HG02973 (cell line): ENCODE measurements around the gene RUVBL2.

Experiments used
- ATAC-seq: cut with Tn5 transposase; IDR thresholded peaks from one replicate; pipeline ENCODE4 v1.9.1; 2021; ENCODE audit warnings: moderate library complexity; ENCODE audit not compliant: unreplicated experiment

Gene RUVBL2

DNA sequence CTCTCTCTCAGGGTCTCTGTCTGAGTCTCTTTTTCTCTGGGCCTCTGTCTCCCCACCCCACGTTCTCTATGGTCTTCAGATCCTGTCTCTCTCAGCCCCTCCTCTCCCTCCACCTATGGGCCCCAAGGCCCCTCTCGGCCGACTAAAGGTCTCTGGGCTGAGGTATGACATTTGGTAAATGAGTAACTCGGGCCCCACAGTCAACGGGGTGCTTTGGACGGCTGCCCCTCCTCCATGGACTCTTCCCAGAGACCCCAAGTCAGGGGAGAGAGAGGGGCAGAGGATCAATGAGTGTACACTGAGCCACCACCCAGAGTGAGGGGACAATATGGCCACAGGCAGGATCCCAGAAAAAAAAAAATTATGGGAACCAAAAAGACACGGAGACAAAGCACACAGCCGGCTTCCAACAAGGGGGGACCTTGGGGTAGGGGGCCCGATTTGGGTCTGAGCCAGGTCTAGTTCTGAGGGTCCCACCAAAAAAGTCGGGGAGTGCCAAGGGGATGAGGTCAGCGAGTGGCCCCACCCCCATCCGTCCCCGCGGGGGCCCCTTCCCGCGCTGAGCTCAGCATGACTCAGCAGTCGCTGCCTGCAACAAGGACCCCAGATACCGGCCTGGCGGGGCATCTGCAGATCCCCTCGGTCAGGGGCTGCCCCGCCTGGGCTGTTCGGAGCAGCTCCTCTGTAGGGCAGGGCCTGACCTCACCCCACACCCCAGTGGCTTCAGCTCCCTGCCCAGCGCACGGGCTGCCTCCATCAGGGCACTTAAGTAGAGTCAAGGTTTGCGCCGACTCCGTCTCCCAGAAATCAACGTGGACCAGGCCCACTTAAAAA is 30.1 kb upstream of the RUVBL2 start:
- no peak for ATAC-seq

GRCh38 chr19:48964205-48965039 is 29.3 kb upstream of the RUVBL2 start:
- no peak for ATAC-seq

DNA sequence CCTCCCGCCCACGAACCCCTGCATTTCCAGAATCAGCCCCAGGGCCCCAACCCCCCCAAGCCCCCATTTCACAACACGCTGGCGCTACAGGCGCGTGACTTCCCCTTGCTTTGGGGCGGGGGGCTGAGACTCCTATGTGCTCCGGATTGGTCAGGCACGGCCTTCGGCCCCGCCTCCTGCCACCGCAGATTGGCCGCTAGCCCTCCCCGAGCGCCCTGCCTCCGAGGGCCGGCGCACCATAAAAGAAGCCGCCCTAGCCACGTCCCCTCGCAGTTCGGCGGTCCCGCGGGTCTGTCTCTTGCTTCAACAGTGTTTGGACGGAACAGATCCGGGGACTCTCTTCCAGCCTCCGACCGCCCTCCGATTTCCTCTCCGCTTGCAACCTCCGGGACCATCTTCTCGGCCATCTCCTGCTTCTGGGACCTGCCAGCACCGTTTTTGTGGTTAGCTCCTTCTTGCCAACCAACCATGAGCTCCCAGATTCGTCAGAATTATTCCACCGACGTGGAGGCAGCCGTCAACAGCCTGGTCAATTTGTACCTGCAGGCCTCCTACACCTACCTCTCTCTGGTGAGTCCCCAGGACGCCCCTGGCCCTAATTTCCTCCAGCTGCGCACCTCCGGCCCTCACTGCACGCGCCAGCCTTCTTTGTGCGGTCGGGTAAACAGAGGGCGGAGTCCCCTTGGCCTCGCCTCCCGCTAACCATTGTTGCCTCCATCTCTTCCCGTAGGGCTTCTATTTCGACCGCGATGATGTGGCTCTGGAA is 28.5 kb upstream of the RUVBL2 start, which contains the start of gene FTL:
TSS of gene FTL (plus strand) at position 270 of the 766 bp plus-strand sequence. CDS start at position 469, 199 bp downstream.
- peak; percentile 50 for ATAC-seq

GRCh38 chr19:48965806-48966540 is 27.7 kb upstream of the RUVBL2 start:
- no peak for ATAC-seq

DNA sequence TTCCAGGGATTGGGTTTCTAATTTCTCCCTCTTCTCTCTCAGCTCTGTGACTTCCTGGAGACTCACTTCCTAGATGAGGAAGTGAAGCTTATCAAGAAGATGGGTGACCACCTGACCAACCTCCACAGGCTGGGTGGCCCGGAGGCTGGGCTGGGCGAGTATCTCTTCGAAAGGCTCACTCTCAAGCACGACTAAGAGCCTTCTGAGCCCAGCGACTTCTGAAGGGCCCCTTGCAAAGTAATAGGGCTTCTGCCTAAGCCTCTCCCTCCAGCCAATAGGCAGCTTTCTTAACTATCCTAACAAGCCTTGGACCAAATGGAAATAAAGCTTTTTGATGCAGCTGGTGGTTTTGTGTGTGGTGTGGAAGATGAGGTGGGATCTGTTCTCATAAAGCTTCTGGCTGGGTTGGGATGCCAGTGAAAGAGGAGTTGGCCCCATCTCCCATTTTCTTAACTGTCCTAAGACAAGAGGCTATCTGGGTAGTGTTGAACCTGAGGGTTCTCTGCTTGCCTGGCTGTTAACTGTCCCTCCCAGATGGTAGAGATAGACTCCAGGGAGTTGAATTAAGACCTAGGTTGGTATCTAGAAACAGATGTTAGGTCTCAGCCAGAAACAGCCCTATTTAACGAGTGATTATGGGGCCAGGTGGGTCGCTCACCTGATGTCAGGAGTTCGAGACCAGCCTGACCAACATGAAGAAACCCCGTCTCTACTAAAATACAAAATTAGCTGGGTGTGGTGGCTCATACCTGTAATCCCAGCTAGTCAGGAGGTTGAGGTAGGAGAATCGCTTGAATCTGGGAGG is 26.9 kb upstream of the RUVBL2 start:
- no peak for ATAC-seq

GRCh38 chr19:48967346-48968178 is 26.1 kb upstream of the RUVBL2 start:
- ATAC-seq, result no peak

- no peak for ATAC-seq
These were observed 25.5 kb upstream of the RUVBL2 start for GRCh38 chr19:48968179-48968661.

- ATAC-seq, result no peak
These were observed 24.9 kb upstream of the RUVBL2 start for GRCh38 chr19:48968813-48969218.

GRCh38 chr19:48969276-48970138 is 24.2 kb upstream of the RUVBL2 start:
- no peak for ATAC-seq

GRCh38 chr19:48970139-48970766 is 23.4 kb upstream of the RUVBL2 start:
- no peak for ATAC-seq

- no peak for ATAC-seq
These were observed 22.7 kb upstream of the RUVBL2 start for GRCh38 chr19:48970923-48971395.

- ATAC-seq, result no peak
These were observed 17.5 kb upstream of the RUVBL2 start for GRCh38 chr19:48975947-48976847.

DNA sequence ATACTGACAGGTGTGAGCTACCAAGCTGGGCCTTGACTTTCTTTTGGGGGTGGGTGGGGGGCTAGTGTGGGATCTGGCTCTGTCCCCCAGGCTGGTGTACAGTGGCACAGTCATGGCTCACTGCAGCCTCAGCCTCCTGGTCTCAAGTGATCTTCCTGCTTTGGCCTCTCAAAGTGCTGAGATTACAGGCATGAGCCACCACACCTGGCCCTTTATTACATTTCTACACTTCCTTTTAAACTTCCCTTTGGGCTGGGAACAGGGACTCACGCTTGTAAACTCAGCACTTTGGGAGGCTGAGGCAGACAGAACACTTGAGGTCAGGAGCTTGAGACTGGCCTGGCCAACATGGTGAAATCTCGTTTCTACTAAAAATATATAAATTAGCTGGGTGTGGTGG is 16.6 kb upstream of the RUVBL2 start:
- ATAC-seq, result no peak

DNA sequence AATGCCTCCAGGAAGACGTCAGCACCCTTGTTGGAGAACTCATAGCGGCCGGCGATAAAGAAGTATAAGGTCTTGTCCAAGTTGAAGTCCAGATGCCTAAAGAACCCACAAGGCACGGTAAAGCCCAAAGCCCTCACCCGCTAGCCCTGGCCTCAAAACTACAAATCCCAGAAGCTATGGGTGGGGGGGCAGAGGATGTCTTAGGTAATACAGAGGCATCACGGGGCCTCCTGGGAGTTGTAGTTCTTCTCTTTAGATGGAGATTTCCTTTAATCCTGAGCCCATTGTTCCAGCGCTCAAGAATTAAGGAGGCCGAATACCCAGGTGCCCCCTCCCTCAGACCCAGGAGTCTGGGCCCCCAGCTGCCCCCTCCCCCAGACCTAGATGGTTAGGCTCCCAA is 11.4 kb upstream of the RUVBL2 start:
- no peak for ATAC-seq

DNA sequence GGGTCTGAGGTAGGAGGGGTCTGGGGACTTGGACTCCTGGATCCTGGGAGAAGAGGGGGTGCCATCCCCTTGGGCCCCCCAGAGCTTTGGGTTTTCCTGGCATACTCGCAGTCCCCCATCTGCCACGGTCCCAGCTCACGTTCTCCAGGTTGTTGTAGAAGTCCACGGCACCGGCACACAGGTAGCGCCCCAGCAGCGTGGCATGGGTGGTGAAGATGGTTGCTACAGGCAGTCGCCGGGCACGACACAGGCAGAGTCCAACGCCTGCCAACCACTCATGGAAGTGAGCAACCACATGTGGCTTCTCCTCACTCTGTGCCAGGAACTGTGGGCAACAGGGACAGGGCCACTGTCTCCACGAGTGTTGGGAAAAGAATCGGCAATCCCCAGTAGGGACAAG is 8.0 kb upstream of the RUVBL2 start:
- no peak for ATAC-seq

- no peak for ATAC-seq
These were observed 7.5 kb upstream of the RUVBL2 start for GRCh38 chr19:48986211-48986610.
